NCI-H510A treated with DMSO at 0.1 percent for 48 hours (cell line): ENCODE measurements around the gene LENG1.
"Not testable (repeated sequence)": the region's sequence is repeated elsewhere in the genome, so short reads cannot be mapped to it uniquely, and the experiment has no call there.

Source experiments
- DNase-seq: peaks from one replicate; lab custom pipeline; 2025; lab: John Stamatoyannopoulos, UW

LENG1 gene

GRCh38 chr19:54159352-54160181, at the start of gene LENG1:
Gene LENG1, minus strand, starts transcription at chr19:54159721. Its CDS starts 26 bp downstream, at chr19:54159695.
- peak; percentile 98 for DNase-seq

DNA sequence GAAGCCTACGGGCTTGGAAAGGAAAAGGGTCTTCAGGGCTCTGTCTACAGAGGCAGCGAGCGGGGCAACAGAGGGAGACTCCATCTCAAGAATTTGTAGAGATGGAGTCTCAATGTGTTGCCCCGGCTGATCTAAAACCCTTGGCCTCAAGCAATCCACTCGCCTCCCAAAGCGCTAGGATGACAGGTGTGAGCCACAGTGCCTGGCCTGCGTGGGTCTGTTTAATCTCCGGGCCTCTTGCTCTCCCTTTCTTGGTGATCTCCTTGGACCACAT, 49.2 kb upstream of the LENG1 start:
- DNase-seq: no peak

DNA sequence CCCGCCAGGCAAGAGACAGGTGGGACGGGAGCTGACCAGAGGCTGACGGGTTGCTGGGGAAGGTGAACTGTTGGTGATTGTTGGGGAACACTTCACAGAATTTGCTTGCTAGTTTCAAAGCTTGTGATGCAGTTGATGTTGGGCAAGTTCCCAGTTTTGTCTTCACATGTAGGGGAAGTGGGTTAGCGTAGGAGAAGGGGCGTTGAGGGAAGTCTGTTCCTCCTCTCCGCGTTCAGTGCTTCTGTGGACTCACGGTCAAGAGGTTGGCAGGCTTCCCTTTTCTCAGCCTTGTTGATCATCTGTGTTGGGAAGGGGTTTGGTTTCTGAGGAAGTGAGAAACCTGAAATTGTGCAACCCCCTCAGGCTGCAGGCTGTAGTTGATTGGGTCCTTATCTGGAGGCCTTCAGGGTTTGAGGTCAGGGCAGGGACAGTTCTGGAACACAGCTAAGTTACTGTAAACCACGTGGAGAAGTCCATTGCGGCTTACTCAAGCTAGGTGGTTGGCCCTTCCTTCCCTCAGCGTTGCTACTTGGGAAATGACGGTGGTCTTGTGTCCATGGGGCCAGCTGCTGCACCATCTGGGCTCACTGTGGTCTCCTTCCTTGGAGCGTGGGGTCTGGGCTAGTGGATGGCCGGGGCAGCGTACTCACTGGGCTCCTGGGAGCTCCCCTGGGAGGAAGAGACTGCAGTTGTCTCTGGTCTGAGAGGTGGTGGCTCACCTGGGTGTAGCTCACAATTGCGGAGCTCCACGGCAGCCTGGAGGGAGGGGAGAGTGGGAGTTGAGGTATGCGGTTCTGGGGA, 48.7 kb upstream of the LENG1 start:
- no peak for DNase-seq

- no peak for DNase-seq
Measured at GRCh38 chr19:54207676-54207982, 48.1 kb upstream of the LENG1 start.

DNA sequence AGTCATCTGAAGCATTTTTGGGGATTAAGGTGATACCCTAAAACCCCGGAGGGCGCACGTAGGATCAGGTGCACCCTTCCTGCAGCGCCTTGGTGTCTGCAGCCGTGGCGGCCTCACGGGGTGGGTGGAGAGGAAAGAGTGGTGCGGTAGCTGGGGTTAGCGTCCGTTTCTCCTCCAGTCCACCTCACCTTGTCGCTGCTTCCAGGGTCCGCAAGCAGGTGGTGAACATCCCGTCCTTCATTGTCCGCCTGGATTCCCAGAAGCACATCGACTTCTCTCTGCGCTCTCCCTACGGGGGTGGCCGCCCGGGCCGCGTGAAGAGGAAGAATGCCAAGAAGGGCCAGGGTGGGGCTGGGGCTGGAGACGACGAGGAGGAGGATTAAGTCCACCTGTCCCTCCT, 47.7 kb upstream of the LENG1 start:
- not testable (repeated sequence) for DNase-seq

GRCh38 chr19:54206831-54207177, 47.3 kb upstream of the LENG1 start:
- no peak for DNase-seq

DNA sequence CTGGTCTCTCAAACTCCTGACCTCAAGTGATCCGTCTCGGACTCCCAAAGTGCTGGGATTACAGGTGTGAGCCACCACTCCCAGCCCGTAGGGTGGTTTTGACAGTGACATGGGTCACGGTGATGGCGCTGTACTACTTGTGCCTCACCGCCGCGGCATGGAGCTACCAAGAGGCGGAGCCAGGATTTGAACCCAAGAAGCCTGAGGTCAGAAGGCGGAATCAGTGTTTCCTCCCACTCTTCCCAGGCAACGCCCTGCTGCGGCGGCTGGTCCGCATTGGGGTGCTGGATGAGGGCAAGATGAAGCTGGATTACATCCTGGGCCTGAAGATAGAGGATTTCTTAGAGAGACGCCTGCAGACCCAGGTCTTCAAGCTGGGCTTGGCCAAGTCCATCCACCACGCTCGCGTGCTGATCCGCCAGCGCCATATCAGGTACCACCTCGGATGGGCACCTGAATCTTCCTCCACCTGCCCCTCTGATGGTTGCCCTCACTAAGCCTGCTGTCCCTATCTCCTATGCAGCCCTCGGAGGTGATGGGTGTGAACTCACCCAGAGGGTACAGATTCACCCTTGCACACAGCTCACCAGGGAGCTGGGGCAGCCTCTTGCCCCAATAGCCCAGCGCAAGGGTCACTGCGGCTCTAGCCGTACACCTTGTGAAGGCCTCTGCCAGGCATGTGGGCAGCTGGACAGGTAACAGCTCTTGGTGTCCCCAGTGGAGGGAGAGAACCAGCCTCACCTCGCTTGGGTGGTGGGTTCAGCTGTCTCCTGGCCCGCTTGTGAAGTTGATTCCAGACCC, 46.7 kb upstream of the LENG1 start:
- no peak for DNase-seq

DNA sequence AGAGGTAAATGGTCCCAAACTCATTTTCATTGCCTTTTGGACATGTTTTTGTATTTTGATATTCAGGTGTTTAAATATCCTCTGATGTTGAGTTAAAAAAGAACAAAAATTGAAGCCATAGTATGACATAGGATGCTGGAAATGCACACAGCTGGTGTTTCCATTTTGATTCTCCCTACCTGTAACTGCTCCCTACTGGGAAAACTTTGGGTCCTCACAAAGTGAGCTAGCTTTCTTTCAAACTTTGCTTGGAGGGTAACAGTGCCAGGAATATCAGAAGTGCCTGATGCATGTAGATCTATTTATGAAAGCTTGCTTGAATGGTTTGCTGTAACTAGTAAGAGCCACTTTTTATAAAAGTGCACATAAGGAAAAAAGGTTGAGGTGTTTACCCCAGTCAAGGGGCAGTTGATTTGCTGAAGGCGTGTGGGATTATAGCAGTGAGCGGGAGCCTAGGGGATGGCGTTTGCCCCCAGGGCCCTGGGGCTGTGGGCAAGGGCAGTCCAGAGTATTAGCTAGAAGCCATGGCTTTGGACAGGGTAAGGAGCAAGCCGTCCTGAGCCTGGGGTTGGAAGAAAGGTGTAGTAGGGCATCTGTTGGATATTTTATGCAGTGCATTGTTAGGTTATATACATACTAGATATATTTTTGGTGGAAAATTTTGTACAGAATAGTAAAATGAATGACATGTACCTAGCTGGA, 45.4 kb upstream of the LENG1 start:
- no peak for DNase-seq

- DNase-seq: no peak
Measured at GRCh38 chr19:54203151-54203611, 43.7 kb upstream of the LENG1 start.

GRCh38 chr19:54201980-54202379, 42.5 kb upstream of the LENG1 start:
- no peak for DNase-seq

- DNase-seq: no peak
Measured at GRCh38 chr19:54201172-54201701, 41.7 kb upstream of the LENG1 start.

GRCh38 chr19:54199401-54199800, 39.9 kb upstream of the LENG1 start:
- no peak for DNase-seq

GRCh38 chr19:54197121-54197520, 37.6 kb upstream of the LENG1 start:
- no peak for DNase-seq

DNA sequence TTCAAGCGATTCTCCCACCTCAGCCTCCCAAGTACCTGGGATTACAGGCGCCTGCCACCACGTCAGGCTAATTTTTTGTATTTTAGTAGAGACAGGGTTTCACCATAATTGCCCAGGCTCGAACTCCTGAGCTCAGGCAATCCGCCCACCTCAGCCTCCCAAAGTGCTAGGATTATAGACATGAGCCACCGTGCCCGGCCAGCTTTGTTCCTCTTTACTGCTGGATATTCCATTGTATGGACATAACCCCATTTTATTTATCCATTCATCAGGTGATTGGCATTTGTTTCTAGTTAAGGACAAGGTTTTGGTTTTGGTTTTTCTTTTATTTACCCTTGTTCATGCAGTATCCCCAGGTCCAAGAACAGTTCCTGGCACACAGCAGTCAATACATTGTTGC, 37.0 kb upstream of the LENG1 start:
- DNase-seq: no peak

DNA sequence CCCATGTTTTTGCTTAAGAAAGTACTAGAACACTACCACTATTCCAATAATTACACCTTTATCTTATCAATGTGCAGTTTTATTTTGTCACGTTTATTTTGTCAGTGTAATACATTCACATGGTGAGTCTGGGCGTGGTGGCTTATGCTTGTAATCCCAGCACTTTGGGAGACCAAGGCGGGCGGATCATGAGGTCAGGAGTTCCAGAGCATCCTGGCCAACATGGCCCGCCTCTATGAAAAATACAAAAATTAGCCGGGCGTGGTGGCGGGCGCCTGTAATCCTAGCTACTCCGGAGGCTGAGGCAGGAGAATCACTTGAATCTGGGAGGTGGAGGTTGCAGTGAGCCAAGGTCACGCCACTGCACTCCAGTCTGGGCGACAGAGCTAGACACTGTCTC, 34.9 kb upstream of the LENG1 start:
- DNase-seq: not testable (repeated sequence)

DNA sequence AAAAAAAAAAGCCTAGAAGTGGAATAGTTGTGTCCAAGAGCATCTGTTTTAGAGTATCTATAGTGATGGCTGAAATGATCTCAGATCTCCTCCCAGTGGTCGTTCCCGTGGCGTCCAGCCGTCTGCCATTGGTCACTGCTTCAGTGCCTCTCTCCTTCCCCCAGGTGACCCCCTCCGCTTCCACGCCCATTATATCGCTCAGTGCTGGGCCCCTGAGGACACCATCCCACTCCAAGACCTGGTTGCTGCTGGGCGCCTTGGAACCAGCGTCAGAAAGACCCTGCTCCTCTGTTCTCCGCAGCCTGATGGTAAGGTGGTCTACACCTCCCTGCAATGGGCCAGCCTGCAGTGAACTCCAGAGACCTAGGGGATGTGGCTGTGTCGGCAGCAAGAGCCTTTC, 33.5 kb upstream of the LENG1 start:
- no peak for DNase-seq

- no peak for DNase-seq
Measured at GRCh38 chr19:54191811-54192453, 32.4 kb upstream of the LENG1 start.

GRCh38 chr19:54191011-54191810, 31.7 kb upstream of the LENG1 start, which contains the start of gene TSEN34:
Gene TSEN34, plus strand, starts transcription at chr19:54191308. Its CDS starts 57 bp downstream, at chr19:54191365.
- peak; percentile 69 for DNase-seq

- peak; percentile 97 for DNase-seq
Measured at GRCh38 chr19:54190503-54191010, 31.0 kb upstream of the LENG1 start.
